ENCODE data around the gene EDN1. TPM values are rescaled to one million over a fixed set of nuclear protein-coding genes. Genes with fewer than 3 reads are reported as not detected.

Gene EDN1
- 17.5 TPM for polyA plus RNA-seq (2013, experiment 1 of 2; ENCODE audit: insufficient read length)
- 33.2 TPM for polyA plus RNA-seq (2013, experiment 2 of 2; ENCODE audit: insufficient read length)

GRCh38 chr6:12289933-12290820 is at the start of gene EDN1:
EDN1 (plus strand) TSS chr6:12290361; CDS start chr6:12290630, 269 bp downstream.
- DNase-seq: peak; percentile 94

DNA sequence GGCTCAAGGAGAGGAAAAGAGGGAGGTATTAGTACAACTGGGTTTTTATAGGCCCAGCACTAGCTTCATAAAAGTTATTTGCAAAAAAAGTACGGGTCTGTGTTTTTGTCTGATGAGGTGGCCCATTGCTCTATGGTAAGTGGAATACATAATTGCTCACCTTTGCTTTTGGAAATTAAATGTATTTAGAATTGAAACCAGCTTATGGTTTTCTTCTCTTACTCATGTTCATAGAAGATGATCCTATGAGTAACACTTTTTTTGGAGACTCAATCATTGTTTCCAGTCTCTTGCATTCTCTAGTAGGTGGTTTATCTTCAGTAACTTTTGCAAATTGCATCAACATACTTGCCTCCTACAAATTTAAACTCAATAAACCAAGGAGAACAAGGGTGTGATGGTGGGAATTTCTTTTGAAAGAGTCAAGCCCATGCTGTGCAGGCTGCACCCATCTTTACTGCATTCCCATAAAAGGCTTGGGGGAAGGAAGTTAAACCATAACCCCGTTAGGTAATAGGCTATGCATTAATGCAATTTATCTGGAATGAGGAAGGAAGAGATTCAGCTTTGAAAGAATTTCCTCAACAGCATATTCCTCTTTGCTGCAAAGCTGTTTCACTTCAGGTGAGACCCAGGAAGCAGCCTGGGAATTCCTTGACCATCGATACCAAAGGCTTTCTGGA is 48.5 kb upstream of the EDN1 start:
- no peak for DNase-seq

DNA sequence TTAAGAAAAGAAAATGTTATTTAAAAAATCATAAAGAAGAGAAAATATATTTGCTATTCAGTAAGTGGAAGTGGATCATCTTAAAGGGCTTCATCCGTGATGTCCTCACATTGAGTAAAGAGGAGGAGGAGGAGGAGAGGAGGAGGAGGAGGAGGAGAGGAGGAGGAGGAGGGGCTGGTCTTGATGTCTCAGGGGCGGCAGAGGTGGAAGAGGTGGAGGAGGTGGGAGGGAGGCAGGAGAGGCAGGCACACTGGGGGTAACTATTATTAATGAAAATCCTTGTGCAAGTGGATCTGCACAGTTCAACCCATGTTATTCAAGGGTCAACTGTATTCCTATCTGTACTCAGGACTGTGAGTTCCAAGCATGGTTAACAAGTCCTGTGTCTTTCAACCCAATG is 47.0 kb upstream of the EDN1 start:
- no peak for DNase-seq

DNA sequence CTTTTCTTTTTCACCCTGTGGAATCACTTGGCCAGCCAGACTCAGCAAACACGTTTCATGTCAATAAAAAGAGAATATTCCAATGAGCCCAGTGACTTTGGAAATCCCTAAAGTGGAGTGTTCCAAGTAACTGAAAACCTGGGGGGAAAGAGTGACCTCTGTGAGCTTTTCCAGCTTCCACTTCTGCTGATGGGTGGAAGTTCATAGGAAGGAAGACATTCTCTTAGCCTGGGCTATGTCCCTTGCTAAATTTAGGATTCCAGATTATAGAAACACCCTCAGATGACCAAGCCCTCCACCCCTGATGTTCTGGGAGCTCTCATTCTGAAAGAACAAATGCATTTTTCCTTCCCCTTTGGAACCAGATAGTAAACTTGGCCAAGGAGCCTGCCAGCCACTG is 44.8 kb upstream of the EDN1 start:
- DNase-seq: no peak

GRCh38 chr6:12245763-12246718 is 44.1 kb upstream of the EDN1 start:
- DNase-seq: peak; percentile 26

DNA sequence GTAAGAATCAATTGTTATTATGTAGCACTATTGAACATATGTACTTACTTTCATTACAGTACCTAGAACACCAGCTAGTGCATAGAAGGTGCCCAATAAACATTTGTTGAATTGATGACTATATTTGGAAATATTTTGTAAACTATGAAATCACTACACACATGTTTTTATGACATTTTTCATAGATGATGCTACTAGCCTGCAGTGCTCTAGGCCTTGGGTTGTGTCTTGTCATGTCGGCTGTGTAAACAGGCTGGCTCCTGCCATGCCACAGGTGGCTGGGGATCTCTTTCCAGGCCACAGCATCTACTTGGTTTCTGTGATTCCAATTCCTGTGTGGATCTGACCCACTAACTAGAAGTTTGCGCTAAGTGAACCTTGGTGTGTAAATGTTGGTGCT is 43.3 kb upstream of the EDN1 start:
- no peak for DNase-seq

DNA sequence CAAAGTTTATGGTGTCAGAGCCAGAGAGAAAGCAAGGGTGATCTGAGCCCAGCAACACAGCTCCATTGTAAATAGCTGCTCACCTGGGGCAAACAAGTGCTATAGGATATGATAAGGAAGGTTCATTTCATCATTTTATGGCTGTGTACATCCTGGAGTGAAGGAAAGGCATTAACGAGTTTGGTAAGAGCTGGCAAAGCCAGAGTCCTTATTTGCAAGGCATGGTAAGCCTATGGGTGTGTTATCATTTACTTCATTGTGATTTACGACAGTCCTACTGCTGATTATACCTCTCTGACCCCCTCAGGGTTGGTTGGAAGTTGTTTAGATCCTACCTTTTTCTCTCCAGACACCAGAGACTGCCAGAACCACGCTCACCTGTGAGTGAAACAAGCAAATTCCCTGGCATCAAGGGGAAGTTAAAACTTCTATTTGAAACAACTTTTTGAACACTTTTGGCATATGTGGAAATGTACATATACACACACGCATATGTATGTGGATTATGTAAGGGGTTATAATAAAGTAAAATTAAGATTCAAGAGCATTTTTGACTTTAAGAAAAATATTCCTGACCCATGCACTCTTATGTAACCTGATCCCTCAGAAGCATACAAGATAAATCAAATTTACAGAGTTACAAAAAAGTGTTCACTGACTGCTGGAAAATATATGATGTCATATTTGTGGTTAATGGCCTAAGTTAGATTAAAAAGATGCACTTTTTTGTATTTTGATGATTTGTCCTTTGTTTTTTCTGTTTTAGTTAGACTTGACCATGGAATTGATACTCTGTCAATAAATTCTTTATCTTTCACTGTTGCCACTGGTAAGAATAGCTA is 40.4 kb upstream of the EDN1 start:
- no peak for DNase-seq

DNA sequence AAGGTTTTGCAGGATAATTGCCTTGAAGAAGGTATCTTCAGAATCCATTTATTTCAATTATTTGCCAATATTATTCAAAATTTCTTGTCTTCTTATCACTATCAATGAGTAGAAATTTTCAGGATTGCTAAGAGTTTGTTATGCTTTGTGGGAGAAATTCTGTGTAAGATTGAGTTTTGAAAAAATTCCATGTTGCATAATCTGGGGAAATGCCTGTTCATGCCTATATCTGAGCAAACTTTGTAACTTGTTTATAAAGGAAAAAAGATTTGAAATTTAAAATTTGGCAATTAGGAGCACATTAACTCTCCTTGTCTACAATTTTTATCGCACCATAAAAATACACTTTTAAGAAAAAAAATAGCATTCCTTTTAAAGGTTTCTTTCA is 39.8 kb upstream of the EDN1 start:
- DNase-seq: no peak

DNA sequence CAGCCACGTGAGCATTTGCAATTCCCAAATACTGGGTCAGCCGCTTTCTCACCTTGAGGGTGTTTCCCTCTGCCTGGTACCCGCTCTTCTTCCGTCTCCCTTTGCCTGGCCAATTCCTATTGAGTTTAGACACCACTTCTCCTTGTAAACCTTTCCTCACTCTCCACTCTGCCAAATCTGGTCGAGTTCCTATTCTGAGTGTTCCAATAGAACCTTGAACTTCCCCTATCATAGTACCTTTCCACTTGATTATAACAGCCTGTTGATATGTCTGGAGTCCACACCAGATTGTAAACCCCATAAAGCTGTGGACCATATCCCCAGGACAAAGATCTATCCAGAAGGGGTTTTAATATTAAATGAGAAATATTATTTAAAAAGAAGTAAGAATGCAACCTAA is 36.0 kb upstream of the EDN1 start:
- DNase-seq: no peak

DNA sequence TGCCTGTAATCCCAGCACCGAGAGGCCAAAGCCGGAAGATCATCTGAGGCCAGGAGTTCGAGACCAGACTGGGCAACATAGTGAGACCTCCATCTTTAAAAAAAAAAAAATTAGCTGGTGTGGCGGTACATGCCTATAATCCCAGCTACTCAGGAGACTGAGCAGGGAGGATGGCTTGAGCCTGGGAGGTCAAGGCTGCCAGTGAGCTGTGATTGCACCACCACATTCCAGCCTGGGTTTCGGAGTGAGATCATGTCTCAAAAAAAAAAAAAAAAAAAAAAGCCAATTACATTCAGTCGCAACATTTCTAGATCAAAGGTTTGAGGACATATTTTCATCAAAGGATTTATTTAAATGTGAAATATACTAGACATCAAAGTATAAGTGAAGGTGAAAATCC is 32.0 kb upstream of the EDN1 start:
- DNase-seq: no peak

GRCh38 chr6:12258591-12259075 is 31.5 kb upstream of the EDN1 start:
- peak; percentile 38 for DNase-seq

DNA sequence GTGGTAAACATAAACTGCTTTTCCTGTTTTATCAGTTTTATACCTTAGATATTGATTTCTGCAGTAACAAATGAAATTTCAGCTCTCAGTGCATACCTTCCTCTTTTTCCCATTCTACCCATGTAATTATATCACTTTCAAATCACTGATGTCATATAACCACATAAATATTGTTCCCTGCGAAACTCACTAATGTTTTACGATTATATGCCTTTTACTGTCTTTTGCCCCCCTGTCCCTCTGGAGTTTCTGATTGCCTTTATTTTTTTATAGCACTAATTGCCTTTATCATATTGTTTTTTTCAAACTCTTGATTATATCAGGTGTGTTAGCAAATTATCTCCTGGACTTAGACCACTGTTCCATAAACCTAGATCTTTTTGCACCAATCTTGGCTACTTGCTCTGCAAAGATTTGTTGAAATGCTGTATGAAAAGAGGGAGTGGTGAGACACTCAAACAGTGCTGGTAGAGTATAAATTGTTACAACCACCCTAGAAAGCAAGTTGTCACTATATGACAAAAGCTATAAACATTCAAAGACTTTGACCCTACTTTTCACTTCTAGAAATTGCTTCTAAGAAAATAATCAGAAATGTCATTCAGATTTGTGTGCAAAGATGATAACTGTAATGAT is 29.6 kb upstream of the EDN1 start:
- no peak for DNase-seq

DNA sequence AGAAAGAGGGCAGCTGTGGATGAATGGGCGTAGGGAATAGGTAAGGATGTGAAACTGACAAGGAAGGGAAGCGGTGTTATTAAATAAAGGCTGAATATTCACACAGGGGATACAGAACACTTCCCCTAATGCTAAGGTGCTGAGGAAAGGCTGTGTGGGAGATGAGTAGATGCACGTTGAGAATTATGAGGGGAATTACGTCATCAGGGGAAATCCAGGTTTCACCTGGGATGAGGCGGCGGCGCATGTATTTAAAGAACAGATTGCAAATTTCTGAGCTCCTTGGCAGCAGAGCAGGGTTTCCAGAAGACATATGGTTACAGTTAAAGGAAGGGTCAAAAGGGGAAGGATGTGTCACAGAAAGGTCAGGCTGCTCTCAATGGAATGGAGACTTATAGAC is 28.7 kb upstream of the EDN1 start:
- no peak for DNase-seq

- no peak for DNase-seq
These were observed 27.7 kb upstream of the EDN1 start for GRCh38 chr6:12262236-12263061.

GRCh38 chr6:12263403-12263802 is 26.8 kb upstream of the EDN1 start:
- DNase-seq: no peak

- DNase-seq: no peak
These were observed 25.5 kb upstream of the EDN1 start for GRCh38 chr6:12264671-12265070.

DNA sequence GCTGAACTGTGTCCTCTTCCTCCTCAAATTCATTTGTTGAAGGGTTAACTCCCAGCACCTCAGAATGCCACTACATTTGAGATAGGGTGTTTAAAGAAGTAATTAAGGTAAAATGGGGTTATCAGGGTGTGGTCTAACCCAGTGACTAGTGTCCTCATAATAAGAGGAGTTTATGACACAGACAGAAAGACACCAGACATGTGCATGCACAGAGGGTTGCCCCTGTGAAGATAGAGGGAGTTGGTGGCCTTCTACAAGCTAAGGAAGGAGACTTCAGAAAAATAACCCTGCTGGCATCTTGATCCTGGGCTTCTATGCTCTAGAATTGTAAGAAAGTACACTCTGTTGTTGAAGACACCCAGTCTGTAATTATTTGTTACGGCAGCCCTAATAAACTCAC is 24.9 kb upstream of the EDN1 start:
- DNase-seq: no peak

- DNase-seq: peak; percentile 90
These were observed 24.4 kb upstream of the EDN1 start for GRCh38 chr6:12265791-12266190.

DNA sequence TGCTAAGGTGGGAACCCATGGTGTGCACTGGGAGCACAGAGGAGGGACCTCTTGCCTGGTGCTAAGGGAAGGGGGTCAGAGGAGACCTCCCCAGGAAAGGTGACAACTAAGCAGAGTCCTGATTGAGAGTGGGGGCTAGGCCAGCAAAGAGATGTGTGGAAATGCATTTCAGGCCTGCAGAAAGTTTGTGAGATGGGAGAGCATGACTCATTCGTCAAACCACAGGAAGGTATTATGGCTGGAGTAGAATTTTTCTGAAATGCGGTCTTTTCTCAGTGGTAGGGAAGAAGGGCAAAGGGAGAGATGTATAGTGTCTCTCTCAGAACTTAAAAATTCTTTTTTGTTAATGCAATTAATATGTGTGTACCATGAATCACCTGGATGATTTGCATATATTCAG is 23.6 kb upstream of the EDN1 start:
- DNase-seq: peak; percentile 89

- DNase-seq: no peak
These were observed 21.1 kb upstream of the EDN1 start for GRCh38 chr6:12269110-12269509.
